ENCODE data around the gene KIAA1549.
"Not testable (repeated sequence)": the region's sequence is repeated elsewhere in the genome, so short reads cannot be mapped to it uniquely, and the experiment has no call there.

KIAA1549 gene

GRCh38 chr7:138941545-138941944 is 39.6 kb downstream of the KIAA1549 start:
- no peak for DNase-seq

- not testable (repeated sequence) for DNase-seq
Measured at GRCh38 chr7:138940602-138941001, 40.6 kb downstream of the KIAA1549 start.

GRCh38 chr7:138937484-138937883 is 43.7 kb downstream of the KIAA1549 start:
- DNase-seq, result no peak

GRCh38 chr7:138935465-138936011 is 45.7 kb downstream of the KIAA1549 start:
- DNase-seq, result peak; percentile 14

- DNase-seq, result no peak
Measured at GRCh38 chr7:138934861-138935260, 46.3 kb downstream of the KIAA1549 start.

- DNase-seq, result no peak
Measured at GRCh38 chr7:138934367-138934766, 46.8 kb downstream of the KIAA1549 start.

GRCh38 chr7:138932870-138933269 is 48.3 kb downstream of the KIAA1549 start:
- DNase-seq, result no peak

- no peak for DNase-seq
Measured at GRCh38 chr7:138932427-138932826, 48.8 kb downstream of the KIAA1549 start.

- DNase-seq, result no peak
Measured at GRCh38 chr7:138929969-138930368, 51.2 kb downstream of the KIAA1549 start.

- DNase-seq, result no peak
Measured at GRCh38 chr7:138926241-138926612, 55.0 kb downstream of the KIAA1549 start.

- DNase-seq, result no peak
Measured at GRCh38 chr7:138924501-138925225, 56.5 kb downstream of the KIAA1549 start.

- no peak for DNase-seq
Measured at GRCh38 chr7:138921277-138921676, 59.9 kb downstream of the KIAA1549 start.

GRCh38 chr7:138919911-138920310 is 61.3 kb downstream of the KIAA1549 start:
- no peak for DNase-seq

GRCh38 chr7:138919216-138919615 is 62.0 kb downstream of the KIAA1549 start:
- no peak for DNase-seq

GRCh38 chr7:138918756-138919155 is 62.4 kb downstream of the KIAA1549 start:
- DNase-seq, result no peak

- DNase-seq, result no peak
Measured at GRCh38 chr7:138918176-138918575, 63.0 kb downstream of the KIAA1549 start.

GRCh38 chr7:138917771-138918170 is 63.4 kb downstream of the KIAA1549 start:
- no peak for DNase-seq

- DNase-seq, result no peak
Measured at GRCh38 chr7:138916731-138917130, 64.5 kb downstream of the KIAA1549 start.

GRCh38 chr7:138916275-138916674 is 64.9 kb downstream of the KIAA1549 start:
- DNase-seq, result no peak

- DNase-seq, result no peak
Measured at GRCh38 chr7:138913783-138914182, 67.4 kb downstream of the KIAA1549 start.

GRCh38 chr7:138911007-138911406 is 70.2 kb downstream of the KIAA1549 start:
- DNase-seq, result no peak

- DNase-seq, result no peak
Measured at GRCh38 chr7:138907850-138908249, 73.3 kb downstream of the KIAA1549 start.

GRCh38 chr7:138907201-138907847 is 73.9 kb downstream of the KIAA1549 start:
- no peak for DNase-seq

- DNase-seq, result no peak
Measured at GRCh38 chr7:138903859-138904435, 77.2 kb downstream of the KIAA1549 start.

All from NCI-H510A (cell line).